IMR-90 (cell line): ENCODE data around the gene LTBP1. TPM values are rescaled to one million over a fixed set of nuclear protein-coding genes. Genes with fewer than 3 reads are reported as not detected.
A peak's percentile ranks its signal among the peaks of the same experiment; 100 is the strongest.

ENCODE experiments used
- ATAC-seq: fragments of 200-7000 bp; cut with Tn5 transposase; 2 replicates; pipeline ENCODE4 v1.9.1; 2020; ENCODE audit warnings: low read depth, mild to moderate bottlenecking, moderate library complexity
- BruUV-seq: library from RNA; stranded (reverse); fragments of 400-500 nt; replicated peaks from 2 replicates; lab custom pipeline; 2021; lab: Mats Ljungman, UMichigan
- CTCF ChIA-PET: fragments of 300-600 bp; formaldehyde crosslinking; extraction: SDS; loops from one replicate; lab custom pipeline; 2021; ENCODE audit warnings: antibody characterized with exemption; lab: Yijun Ruan, JAX
- POLR2A ChIA-PET: fragments of 300-600 bp; sonication (Branson Sonifier 250); formaldehyde crosslinking; loops from one replicate; lab custom pipeline; 2022; ENCODE audit warnings: antibody characterized with exemption; ENCODE audit not compliant: unreplicated experiment; lab: Charles Lee
- DNase-seq: peaks from one replicate; pipeline ENCODE4 v3.0.0; 2013
- H2AFZ ChIP-seq: replicated peaks from 2 replicates; pipeline ENCODE3; 2013; ENCODE audit warnings: low read length, mild to moderate bottlenecking; ENCODE audit not compliant: poor library complexity
- H2AK5ac ChIP-seq: 2 replicates; pipeline ENCODE4 v1.6.1; 2013; ENCODE audit warnings: low read depth, low read length, inconsistent platforms
- H2AK9ac ChIP-seq: replicated peaks from 2 replicates; pipeline ENCODE3; 2013; ENCODE audit warnings: mild to moderate bottlenecking, low read depth, low read length, moderate library complexity; ENCODE audit not compliant: poor library complexity
- H2BK120ac ChIP-seq: 2 replicates; pipeline ENCODE4 v1.6.1; 2013; ENCODE audit warnings: low read depth, low read length, inconsistent platforms
- H2BK15ac ChIP-seq: 3 replicates; pipeline ENCODE4 v1.6.1; 2013; ENCODE audit warnings: low read depth, low read length, inconsistent platforms
- H2BK20ac ChIP-seq: 2 replicates; pipeline ENCODE4 v1.6.1; 2013; ENCODE audit warnings: low read depth, mild to moderate bottlenecking, inconsistent platforms, low read length, moderate library complexity
- H2BK5ac ChIP-seq: 2 replicates; pipeline ENCODE4 v1.6.1; 2013; ENCODE audit warnings: mild to moderate bottlenecking, low read depth, low read length, inconsistent platforms; ENCODE audit not compliant: poor library complexity, severe bottlenecking
- H3K14ac ChIP-seq: replicated peaks from 2 replicates; pipeline ENCODE4 v1.6.1; 2013; ENCODE audit warnings: low read depth, low read length, inconsistent platforms
- H3K18ac ChIP-seq: 2 replicates; pipeline ENCODE4 v1.6.1; 2013; ENCODE audit warnings: low read depth, low read length, control low read depth
- H3K23ac ChIP-seq: 2 replicates; pipeline ENCODE4 v1.6.1; 2013; ENCODE audit warnings: low read depth, low read length, inconsistent platforms
- H3K27ac ChIP-seq: 2 replicates; pipeline ENCODE4 v1.5.1; 2013; ENCODE audit warnings: mild to moderate bottlenecking, control low read depth, low read length; ENCODE audit not compliant: insufficient read depth
- H3K27me3 ChIP-seq: 2 replicates; pipeline ENCODE4 v1.6.1; 2013; ENCODE audit warnings: low read length; ENCODE audit not compliant: control insufficient read depth, insufficient read depth
- H3K36me3 ChIP-seq: 2 replicates; pipeline ENCODE4 v1.6.1; 2013; ENCODE audit warnings: low read length, mixed read lengths; ENCODE audit not compliant: control insufficient read depth, insufficient read depth
- H3K4ac ChIP-seq: 2 replicates; pipeline ENCODE4 v1.6.1; 2013; ENCODE audit warnings: low read depth, low read length, inconsistent platforms
- H3K4me1 ChIP-seq: 2 replicates; pipeline ENCODE4 v1.6.1; 2013; ENCODE audit warnings: low read length, mixed read lengths; ENCODE audit not compliant: control insufficient read depth, insufficient read depth
- H3K4me2 ChIP-seq: 2 replicates; pipeline ENCODE4 v1.6.1; 2013; ENCODE audit warnings: low read depth, mild to moderate bottlenecking, control low read depth, low read length, moderate library complexity
- H3K4me3 ChIP-seq: 2 replicates; pipeline ENCODE4 v1.5.1; 2013; ENCODE audit warnings: low read depth, mild to moderate bottlenecking, control low read depth, low read length, moderate library complexity; ENCODE audit not compliant: insufficient read depth
- H3K56ac ChIP-seq: 2 replicates; pipeline ENCODE4 v1.6.1; 2013; ENCODE audit warnings: low read length, inconsistent platforms; ENCODE audit not compliant: insufficient read depth; ENCODE audit errors: extremely low read depth
- H3K79me1 ChIP-seq, 2 experiments: 2 replicates each; pipeline ENCODE4 v1.6.1; 2013; ENCODE audit warnings: low read length in 2 of 2, inconsistent platforms in 1 of 2, low read depth in 1 of 2
- H3K9ac ChIP-seq: 2 replicates; pipeline ENCODE4 v1.6.1; 2013; ENCODE audit warnings: low read depth, low read length, control low read depth
- H3K9me1 ChIP-seq: 2 replicates; pipeline ENCODE4 v1.6.1; 2013; ENCODE audit warnings: low read length, inconsistent platforms; ENCODE audit not compliant: insufficient read depth
- H3K9me3 ChIP-seq: 2 replicates; pipeline ENCODE4 v1.6.1; 2013; ENCODE audit warnings: low read length; ENCODE audit not compliant: control insufficient read depth, insufficient read depth
- H4K20me1 ChIP-seq: 2 replicates; pipeline ENCODE4 v1.6.1; 2013; ENCODE audit warnings: low read length, inconsistent platforms; ENCODE audit not compliant: insufficient read depth
- H4K5ac ChIP-seq: 2 replicates; pipeline ENCODE4 v1.6.1; 2013; ENCODE audit warnings: mild to moderate bottlenecking, low read depth, low read length, control low read depth
- H4K8ac ChIP-seq, 2 experiments: 2 replicates each; pipeline ENCODE4 v1.6.1; 2013; ENCODE audit warnings: low read depth in 2 of 2, low read length in 2 of 2, control low read depth in 1 of 2, inconsistent platforms in 1 of 2
- H4K91ac ChIP-seq: 2 replicates; pipeline ENCODE4 v1.6.1; 2013; ENCODE audit warnings: low read depth, low read length, inconsistent platforms; ENCODE audit not compliant: insufficient read depth
- BHLHE40 ChIP-seq: fragments of 150-350 bp; IDR thresholded peaks from 2 replicates; pipeline ENCODE4 v1.6.1; 2016; ENCODE audit warnings: mild to moderate bottlenecking, low read depth, low read length
- CEBPB ChIP-seq: IDR thresholded peaks from 2 replicates; pipeline ENCODE4 v1.6.1; 2012; ENCODE audit warnings: low read depth, low read length, improper control_type of control experiment
- CHD1 ChIP-seq: IDR thresholded peaks from 2 replicates; pipeline ENCODE4 v1.6.1; 2012; ENCODE audit warnings: low read depth, low read length, improper control_type of control experiment
- MAFK ChIP-seq: IDR thresholded peaks from 2 replicates; pipeline ENCODE4 v1.6.1; 2012; ENCODE audit warnings: low read depth, low read length, improper control_type of control experiment
- MAZ ChIP-seq: IDR thresholded peaks from 2 replicates; pipeline ENCODE4 v1.6.1; 2012; ENCODE audit warnings: low read depth, mild to moderate bottlenecking, low read length, improper control_type of control experiment, moderate library complexity, borderline replicate concordance
- MXI1 ChIP-seq: IDR thresholded peaks from 2 replicates; pipeline ENCODE4 v1.6.1; 2012; ENCODE audit warnings: low read depth, mild to moderate bottlenecking, low read length, moderate library complexity, borderline replicate concordance
- NFE2L2 ChIP-seq: fragments of 150-350 bp; IDR thresholded peaks from 2 replicates; pipeline ENCODE4 v1.6.1; 2016; ENCODE audit warnings: low read depth, mild to moderate bottlenecking, low read length
- POLR2A ChIP-seq: IDR thresholded peaks from 2 replicates; pipeline ENCODE4 v1.6.1; 2012; ENCODE audit warnings: mild to moderate bottlenecking, low read depth, low read length
- RAD21 ChIP-seq: IDR thresholded peaks from 2 replicates; pipeline ENCODE4 v1.6.1; 2012; ENCODE audit warnings: low read length, improper control_type of control experiment
- RCOR1 ChIP-seq: IDR thresholded peaks from 2 replicates; pipeline ENCODE4 v1.6.1; 2012; ENCODE audit warnings: mild to moderate bottlenecking, low read length, improper control_type of control experiment; ENCODE audit not compliant: insufficient replicate concordance
- RFX5 ChIP-seq: IDR thresholded peaks from 2 replicates; pipeline ENCODE4 v1.8.0; 2012; ENCODE audit warnings: low read depth, mild to moderate bottlenecking, low read length, moderate library complexity
- SMC3 ChIP-seq: fragments of 150-350 bp; IDR thresholded peaks from 2 replicates; pipeline ENCODE4 v1.6.1; 2016; ENCODE audit warnings: low read depth, mild to moderate bottlenecking, antibody characterized with exemption, low read length, moderate library complexity
- WGBS, 2 experiments: methylation state at CpG; one replicate each; pipeline versions ENCODE4 v1.1.5 to v1.1.7; 2013; ENCODE audit warnings: missing lambda C conversion rate in 2 of 2; ENCODE audit not compliant: insufficient read length in 1 of 2; ENCODE audit errors: extremely low coverage in 2 of 2; 5-methylcytosine and 5-hydroxymethylcytosine counted together
- dilution Hi-C: fragments of 300-500 bp; cut with HindIII; formaldehyde crosslinking; loops from one replicate; pipeline ENCODE4 v1.14.3; 2018; ENCODE audit warnings: low sequenced_read_pairs; ENCODE audit not compliant: unreplicated experiment
- in situ Hi-C: fragments of 300-500 bp; cut with MboI; formaldehyde crosslinking; loops from 3 replicates; pipeline ENCODE4 v1.14.3; 2019; ENCODE audit warnings: low sequenced_read_pairs, inconsistent platforms, mixed read lengths
- intact Hi-C: fragments of 100-400 bp; cut with micrococcal nuclease; formaldehyde crosslinking; loops from 2 replicates; pipeline ENCODE4 v1.10.0; 2022
- polyA plus RNA-seq, 3 experiments: library from polyadenylated mRNA; depleted of rRNA; stranded (reverse); fragments of >200 nt; gene quantifications; 2 replicates each; pipeline ENCODE4 v1.2.3, GENCODE V29; 2012; ENCODE audit warnings: low replicate concordance in 1 of 3
- total RNA-seq: library from RNA; depleted of rRNA; stranded (reverse); fragments of >200 nt; gene quantifications from 2 replicates; pipeline ENCODE4 v1.2.3, GENCODE V29; 2012
- TF ChIP-seq, protein P1 (sequence below): fragments of 150-350 bp; IDR thresholded peaks from 2 replicates; pipeline ENCODE4 v1.6.1; 2017; ENCODE audit warnings: mild to moderate bottlenecking, antibody characterized with exemption, low read length, low read depth
- TF ChIP-seq, protein P2 (sequence below): fragments of 150-350 bp; IDR thresholded peaks from 2 replicates; pipeline ENCODE4 v1.6.1; 2016; ENCODE audit warnings: low read depth, mild to moderate bottlenecking, low read length, moderate library complexity, borderline replicate concordance
- TF ChIP-seq, protein P3 (sequence below): conservative IDR thresholded peaks from 2 replicates; pipeline ENCODE4 v1.5.1; 2012; ENCODE audit warnings: mild to moderate bottlenecking, low read depth, low read length, improper control_type of control experiment

The LTBP1 gene
- total and polyA plus RNA-seq, 2 of the 4 experiments (the other 2 are of a cell fraction), result 235 to 326 TPM

DNA sequence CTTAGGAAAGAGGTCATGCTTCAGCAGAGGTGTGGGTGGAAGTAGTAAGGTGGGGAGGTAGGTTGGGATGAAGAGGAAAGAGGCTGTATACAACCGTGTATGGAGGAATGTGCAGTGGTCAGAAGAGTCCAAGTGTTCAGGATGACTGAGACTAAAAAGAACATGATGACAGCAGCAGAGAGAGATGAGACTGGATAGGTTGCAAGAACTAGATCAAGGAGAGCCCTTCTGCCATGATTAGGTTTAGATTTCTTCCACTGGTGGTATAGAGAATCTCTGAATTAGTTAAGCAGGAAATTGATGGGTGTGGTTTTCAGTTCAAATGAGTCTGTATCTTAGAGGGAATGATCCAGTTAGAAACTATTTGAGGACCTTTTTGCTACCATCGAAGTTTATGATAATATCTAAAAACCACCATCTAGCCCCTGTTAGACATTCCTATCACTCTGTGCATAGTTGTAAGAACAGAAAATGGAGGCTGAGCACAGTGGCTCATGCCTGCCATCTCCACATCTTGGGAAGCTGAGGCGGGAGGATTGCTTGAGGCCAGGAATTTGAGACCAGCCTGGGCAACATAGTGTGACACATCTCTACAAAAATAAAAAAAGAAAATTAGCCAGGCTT lies 221.0 kb downstream of the LTBP1 start:
- H4K8ac ChIP-seq, result peak overlapping the region; percentile 37 to 64; a peak in 3 of 4 replicates
- no peaks in the 10 kb centered on the region for H4K20me1 ChIP-seq
- 92 to 100% methylated on average over 1 of the region's 3 CpGs for WGBS, 2 experiments
- in situ Hi-C loops (no loop called here), intact Hi-C loops (loop anchor here (2.0 kb wide), 1 partner anchor 43 kb away; no protein-coding TSS in a partner anchor), dilution Hi-C loops (no loop called here)
- H3K4me1 ChIP-seq, result peaks cover 18% of the 10 kb centered on the region
- H3K27me3 ChIP-seq, result no peaks in the 10 kb centered on the region
- peaks cover 28 to 46% of the 10 kb centered on the region in 2 experiments for H3K79me1 ChIP-seq
- H2BK15ac ChIP-seq, result peak overlapping the region; percentile 65; the same call in 2 of the 3 replicates
- ATAC-seq, result peak; percentile 42
- peaks cover 4% of the 10 kb centered on the region for H3K9me1 ChIP-seq
- peak overlapping the region; percentile 92 for H3K4ac ChIP-seq
- H2BK20ac ChIP-seq, result peak overlapping the region; percentile 81; the same call in 1 of the 2 replicates
- BruUV-seq, result no TSS peak
- no peak overlapping the region for H3K56ac ChIP-seq
- peak overlapping the region; percentile 91 for H2BK120ac ChIP-seq
- H3K18ac ChIP-seq, result peak overlapping the region; percentile 48; the same call in 1 of the 2 replicates
- peak overlapping the region; percentile 65 for H2AK5ac ChIP-seq
- peak overlapping the region; percentile 88 for H2BK5ac ChIP-seq
- H2AFZ ChIP-seq, result peak overlapping the region; percentile 28
- ChIA-PET POLR2A (no interaction called here), CTCF (no interaction called here)
- no peak overlapping the region for H2AK9ac ChIP-seq
- H3K9ac ChIP-seq, result no peak overlapping the region
- peak overlapping the region; percentile 88 for H3K23ac ChIP-seq
- H3K36me3 ChIP-seq, result peaks cover 3% of the 10 kb centered on the region
- H4K5ac ChIP-seq, result peak overlapping the region; percentile 84
- H3K14ac ChIP-seq, result peak overlapping the region; percentile 96
- no peaks in the 10 kb centered on the region for H3K9me3 ChIP-seq
- peak overlapping the region; percentile 21 for H3K27ac ChIP-seq
- DNase-seq, result peak; percentile 33
- H4K91ac ChIP-seq, result peak overlapping the region; percentile 88
- H3K4me3 ChIP-seq, result no peak overlapping the region
- H3K4me2 ChIP-seq, result peak overlapping the region; percentile 18; the same call in 1 of the 2 replicates
- TF ChIP-seq CEBPB (no peak), RAD21 (no peak), MAFK (no peak), MAZ (no peak), RCOR1 (no peak), CHD1 (no peak), RFX5 (no peak), POLR2A (no peak), SMC3 (no peak), BHLHE40 (no peak), NFE2L2 (no peak), MXI1 (no peak)
- TF ChIP-seq, protein P1, sequence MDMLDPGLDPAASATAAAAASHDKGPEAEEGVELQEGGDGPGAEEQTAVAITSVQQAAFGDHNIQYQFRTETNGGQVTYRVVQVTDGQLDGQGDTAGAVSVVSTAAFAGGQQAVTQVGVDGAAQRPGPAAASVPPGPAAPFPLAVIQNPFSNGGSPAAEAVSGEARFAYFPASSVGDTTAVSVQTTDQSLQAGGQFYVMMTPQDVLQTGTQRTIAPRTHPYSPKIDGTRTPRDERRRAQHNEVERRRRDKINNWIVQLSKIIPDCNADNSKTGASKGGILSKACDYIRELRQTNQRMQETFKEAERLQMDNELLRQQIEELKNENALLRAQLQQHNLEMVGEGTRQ, result no peak
- TF ChIP-seq, protein P2, sequence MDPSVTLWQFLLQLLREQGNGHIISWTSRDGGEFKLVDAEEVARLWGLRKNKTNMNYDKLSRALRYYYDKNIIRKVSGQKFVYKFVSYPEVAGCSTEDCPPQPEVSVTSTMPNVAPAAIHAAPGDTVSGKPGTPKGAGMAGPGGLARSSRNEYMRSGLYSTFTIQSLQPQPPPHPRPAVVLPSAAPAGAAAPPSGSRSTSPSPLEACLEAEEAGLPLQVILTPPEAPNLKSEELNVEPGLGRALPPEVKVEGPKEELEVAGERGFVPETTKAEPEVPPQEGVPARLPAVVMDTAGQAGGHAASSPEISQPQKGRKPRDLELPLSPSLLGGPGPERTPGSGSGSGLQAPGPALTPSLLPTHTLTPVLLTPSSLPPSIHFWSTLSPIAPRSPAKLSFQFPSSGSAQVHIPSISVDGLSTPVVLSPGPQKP, result no peak
- TF ChIP-seq, protein P3, sequence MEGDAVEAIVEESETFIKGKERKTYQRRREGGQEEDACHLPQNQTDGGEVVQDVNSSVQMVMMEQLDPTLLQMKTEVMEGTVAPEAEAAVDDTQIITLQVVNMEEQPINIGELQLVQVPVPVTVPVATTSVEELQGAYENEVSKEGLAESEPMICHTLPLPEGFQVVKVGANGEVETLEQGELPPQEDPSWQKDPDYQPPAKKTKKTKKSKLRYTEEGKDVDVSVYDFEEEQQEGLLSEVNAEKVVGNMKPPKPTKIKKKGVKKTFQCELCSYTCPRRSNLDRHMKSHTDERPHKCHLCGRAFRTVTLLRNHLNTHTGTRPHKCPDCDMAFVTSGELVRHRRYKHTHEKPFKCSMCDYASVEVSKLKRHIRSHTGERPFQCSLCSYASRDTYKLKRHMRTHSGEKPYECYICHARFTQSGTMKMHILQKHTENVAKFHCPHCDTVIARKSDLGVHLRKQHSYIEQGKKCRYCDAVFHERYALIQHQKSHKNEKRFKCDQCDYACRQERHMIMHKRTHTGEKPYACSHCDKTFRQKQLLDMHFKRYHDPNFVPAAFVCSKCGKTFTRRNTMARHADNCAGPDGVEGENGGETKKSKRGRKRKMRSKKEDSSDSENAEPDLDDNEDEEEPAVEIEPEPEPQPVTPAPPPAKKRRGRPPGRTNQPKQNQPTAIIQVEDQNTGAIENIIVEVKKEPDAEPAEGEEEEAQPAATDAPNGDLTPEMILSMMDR, result no peak
